Measurements from ENCODE around the gene HOXA5.

Gene HOXA5

GRCh38 chr7:27133409-27134231 is 9.9 kb downstream of the HOXA5 start:
- DNase-seq (ENCODE audit: low read depth), result no peak

- DNase-seq (ENCODE audit: low read depth), result no peak
Measured at GRCh38 chr7:27132978-27133377, 10.5 kb downstream of the HOXA5 start.

DNA sequence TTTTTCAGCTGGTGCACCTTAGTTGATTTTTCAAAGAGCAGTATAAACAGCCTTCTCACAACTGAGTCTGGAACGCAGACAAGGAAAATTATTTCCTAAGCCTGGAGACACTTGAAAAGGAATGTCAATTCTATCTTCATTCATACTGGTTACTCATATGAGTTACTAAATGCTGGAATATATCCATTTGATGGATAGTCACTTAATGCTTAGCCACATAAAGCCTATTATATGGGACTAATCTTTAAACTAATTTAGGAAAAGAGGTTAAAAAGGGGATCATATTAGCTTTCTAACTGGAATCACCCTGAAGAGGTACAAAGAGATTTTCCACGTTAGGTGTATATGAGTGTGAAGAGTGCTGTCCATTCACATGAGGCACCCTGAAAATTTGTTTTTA is 11.3 kb downstream of the HOXA5 start:
- no peak for DNase-seq (ENCODE audit: low read depth)

DNA sequence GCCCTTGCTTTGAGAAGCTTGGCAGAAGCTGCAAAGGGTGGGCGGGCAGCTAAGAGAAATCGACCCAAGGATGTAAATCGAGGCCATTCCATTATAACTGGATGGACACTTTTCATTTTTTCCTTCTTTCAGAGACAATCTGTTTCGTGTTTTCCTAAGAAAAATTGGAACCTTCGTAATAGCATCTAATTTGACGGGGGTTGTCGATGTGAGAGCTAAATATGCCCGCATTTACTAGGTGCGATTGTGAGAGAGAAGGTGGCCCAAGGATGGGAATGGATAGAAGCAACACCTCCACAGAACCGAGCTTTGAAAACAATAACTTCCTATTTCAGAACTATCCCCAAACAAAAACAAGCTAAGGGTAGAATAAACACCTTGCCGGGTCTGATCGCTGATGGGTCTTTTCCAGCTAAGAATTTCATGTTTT is 12.1 kb downstream of the HOXA5 start:
- no peak for DNase-seq (ENCODE audit: low read depth)

GRCh38 chr7:27130540-27131389 is 12.7 kb downstream of the HOXA5 start, which contains the start of gene HOXA4:
HOXA4 (minus strand) TSS chr7:27130757; CDS start chr7:27130733, 24 bp downstream.
- DNase-seq (ENCODE audit: low read depth), result no peak

GRCh38 chr7:27129729-27130539 is 13.5 kb downstream of the HOXA5 start:
- no peak for DNase-seq (ENCODE audit: low read depth)

DNA sequence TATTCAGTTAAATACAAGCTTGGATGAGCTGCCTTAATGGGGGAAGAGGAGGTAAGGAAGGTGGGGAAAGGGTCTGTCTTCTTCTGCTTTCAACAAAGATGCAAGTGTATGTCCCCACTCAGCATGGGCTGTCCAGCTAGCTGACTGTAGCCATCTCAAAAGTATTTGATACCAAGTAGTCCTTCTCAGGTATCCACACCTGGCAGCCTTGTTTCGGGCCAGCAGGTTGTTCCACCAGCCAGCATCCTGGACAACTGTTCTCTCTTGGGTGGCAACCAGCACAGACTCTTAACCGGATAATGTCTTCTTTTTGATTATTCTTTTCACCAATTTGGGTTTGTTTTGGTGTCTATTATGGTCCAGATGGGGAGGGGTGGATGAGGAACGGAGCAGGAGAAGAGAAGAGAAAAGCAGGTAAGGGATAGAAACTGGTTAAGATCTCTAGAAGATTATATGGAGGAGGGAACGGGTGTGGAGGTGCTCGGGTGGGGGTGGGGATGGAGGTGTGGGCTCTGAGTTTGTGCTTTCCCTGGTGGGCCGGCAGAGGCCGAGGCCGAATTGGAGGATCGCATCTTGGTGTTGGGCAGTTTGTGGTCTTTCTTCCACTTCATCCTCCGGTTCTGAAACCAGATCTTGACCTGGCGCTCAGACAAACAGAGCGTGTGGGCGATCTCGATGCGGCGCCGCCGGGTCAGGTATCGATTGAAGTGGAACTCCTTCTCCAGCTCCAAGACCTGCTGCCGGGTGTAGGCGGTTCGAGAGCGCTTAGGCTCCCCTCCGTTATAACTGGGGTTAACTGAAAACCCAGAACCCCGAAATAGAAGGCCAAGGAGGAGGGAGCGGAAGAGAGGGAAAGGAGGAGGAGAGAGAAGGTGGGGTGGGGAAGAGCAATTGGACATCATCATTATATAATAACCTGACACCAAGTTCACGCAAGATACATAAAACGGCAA is 14.4 kb downstream of the HOXA5 start:
- DNase-seq (ENCODE audit: low read depth), result no peak

- no peak for DNase-seq (ENCODE audit: low read depth)
Measured at GRCh38 chr7:27128034-27128433, 15.4 kb downstream of the HOXA5 start.

DNA sequence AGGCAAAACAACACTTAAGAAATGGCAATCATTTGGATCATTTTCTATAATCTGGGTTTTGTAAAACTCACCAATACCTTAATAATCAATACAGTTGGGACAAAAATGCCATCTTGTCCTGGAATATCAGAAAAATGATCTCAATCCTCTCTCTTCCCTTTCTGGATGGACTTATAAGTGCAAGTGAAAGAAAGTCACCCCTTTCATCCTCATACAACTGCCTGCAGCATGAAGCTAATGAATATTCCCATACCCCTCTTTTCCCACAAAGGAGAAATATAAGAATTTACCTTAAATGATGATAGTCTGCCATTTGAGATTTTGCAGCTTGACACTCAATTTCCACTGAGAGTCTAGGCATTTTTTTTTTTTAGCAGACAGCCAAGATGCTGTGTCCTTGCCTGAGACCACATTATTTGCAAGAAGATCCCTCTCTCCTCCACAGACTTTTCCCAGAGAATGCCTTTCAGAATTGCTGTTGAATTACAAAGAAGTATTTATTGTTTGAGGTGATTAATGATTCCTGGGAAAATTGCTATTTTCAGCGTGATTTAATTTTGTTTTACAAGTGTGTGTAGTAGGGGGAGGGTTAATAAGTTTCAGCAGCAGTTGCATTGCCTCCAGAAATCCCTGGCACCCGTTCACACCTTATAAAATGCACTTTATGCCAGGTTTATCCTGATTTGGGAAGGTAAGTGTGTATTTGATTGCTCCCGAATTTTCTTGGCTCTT is 16.7 kb downstream of the HOXA5 start:
- no peak for DNase-seq (ENCODE audit: low read depth)

DNA sequence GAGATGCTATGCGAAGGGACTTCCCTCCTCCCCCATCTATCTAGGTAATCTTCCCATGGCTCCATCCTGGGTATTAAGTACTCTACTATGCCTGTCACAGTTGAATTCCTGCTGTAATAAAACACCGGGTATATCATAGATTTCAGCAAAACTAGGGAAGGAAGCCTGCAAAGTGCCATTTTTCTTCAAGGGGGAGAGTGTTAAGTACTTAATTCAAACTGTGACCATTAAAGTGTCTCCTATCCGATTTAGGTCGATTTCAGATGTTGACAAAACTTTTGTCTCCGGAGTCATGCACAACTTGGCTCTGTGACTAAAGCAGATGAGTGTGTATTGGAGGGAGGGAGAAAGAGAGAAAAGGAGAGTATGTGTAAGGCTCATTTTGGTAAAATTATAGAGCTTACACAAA is 17.5 kb downstream of the HOXA5 start:
- DNase-seq (ENCODE audit: low read depth), result no peak

GRCh38 chr7:27124902-27125689 is 18.4 kb downstream of the HOXA5 start:
- no peak for DNase-seq (ENCODE audit: low read depth)

DNA sequence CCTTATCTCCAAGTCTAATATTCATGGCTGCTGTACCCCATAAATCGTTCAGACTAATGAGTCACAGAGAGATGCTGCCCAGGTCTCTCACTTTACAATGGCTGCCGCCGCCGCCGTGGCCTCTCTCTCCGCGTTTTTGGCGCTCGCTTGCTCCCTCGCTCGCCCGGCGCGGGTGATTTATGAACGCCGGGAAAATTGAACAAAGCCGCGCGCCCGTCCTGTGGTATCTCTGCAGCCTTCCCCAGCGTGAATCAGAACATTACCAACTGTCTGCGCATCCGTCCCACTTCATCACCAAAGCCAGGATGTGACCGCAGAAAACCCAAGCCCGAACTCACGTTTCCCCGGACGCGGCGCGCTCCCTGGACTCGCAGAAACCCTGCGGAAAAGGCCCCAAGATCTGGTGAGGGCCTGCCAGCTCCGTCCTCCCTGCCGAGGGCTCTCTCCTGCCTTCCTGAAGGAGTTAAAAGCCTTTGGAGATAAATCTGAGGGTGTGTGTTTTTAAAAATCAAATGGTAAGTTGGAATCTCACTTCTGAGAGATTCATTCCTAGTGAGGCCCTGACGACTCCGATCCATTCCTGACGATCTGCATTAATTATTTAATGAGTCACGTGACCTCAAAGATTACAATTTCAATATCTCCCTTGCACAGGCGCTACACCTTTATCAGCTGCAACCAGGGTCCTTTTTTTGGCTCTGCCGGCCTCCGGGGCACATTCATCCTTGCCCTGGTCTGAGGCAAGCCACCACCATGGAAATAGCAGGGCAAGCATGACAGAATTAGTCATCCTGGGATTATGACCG is 19.2 kb downstream of the HOXA5 start:
- no peak for DNase-seq (ENCODE audit: low read depth)

DNA sequence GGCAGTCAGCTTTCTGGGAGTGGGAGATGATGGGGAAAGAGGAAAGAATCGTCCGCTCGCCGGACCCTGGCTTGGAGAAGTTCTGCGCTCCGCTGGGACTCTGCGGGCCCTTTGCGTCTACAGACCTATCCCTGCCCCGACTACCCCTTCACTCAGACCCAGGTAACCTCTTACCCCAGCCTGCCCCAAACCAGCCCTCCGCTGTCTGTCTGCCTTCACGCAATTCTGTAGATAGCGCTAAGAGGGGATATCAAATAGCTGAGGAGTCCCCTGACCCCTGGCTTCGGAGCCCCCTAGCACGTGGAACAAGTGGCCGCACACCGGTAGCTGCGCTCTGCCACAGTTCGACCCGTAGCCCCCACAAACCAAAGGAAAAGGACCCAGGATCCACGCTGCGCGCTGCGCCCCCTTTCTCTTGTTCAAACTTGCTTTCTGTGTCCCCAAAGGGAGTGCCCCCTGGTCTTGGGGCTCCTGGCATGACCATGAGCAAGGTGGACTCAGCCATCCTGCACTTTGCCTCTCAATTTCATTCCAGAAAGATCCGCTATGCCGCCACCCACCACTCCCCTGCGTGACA is 19.9 kb downstream of the HOXA5 start:
- DNase-seq (ENCODE audit: low read depth), result no peak

- DNase-seq (ENCODE audit: low read depth), result no peak
Measured at GRCh38 chr7:27123007-27123476, 20.4 kb downstream of the HOXA5 start.

- no peak for DNase-seq (ENCODE audit: low read depth)
Measured at GRCh38 chr7:27122077-27122910, 21.2 kb downstream of the HOXA5 start.

- DNase-seq (ENCODE audit: low read depth), result no peak
Measured at GRCh38 chr7:27121684-27122076, 21.8 kb downstream of the HOXA5 start.

DNA sequence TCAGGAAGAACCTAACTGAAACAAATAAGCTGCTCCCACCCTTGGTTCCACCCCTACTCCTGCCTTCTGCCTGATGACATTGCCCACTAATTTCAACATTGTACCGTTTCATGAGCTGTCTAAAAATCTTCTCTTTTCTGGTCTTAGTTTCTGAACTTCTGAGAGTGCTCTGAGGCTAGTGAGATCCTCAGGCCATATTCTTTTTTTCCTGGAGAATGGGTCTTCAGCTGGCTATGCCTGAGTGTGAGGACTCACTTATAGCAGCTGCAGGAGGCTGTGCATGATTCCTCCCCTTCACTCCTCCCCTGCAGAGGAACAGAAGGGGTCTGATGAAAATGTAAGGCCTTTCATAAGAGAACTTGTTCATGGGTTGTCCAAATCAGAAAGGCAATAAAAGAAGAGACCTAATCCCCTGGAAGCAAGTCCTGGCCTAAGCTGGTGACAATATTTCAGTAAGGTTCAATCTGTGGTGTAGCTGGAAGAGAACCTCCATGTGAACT is 24.0 kb downstream of the HOXA5 start:
- DNase-seq (ENCODE audit: low read depth), result no peak
